Ascending aorta (tissue), 2 donors: ENCODE results near the gene ZNF134. TPM values are rescaled to one million over a fixed set of nuclear protein-coding genes. Genes with fewer than 3 reads are reported as not detected.

Experiments used
- DNase-seq, 2 donors: peaks; one replicate each; pipeline ENCODE4 v3.0.0-alpha.2; 2019; ENCODE audit warnings: low spot score in 2 of 2
- H3K27ac ChIP-seq, 2 donors: fragments of 200-600 bp; sonication (generic); one replicate each; pipeline ENCODE4 v1.5.1; 2016 to 2017; ENCODE audit warnings: mild to moderate bottlenecking in 1 of 2
- H3K27me3 ChIP-seq: fragments of 200-600 bp; sonication (generic); one replicate; pipeline ENCODE4 v1.5.1; 2017
- H3K36me3 ChIP-seq, 2 donors: fragments of 200-600 bp; sonication (generic); one replicate each; pipeline ENCODE4 v1.5.1; 2016
- H3K4me1 ChIP-seq, 2 donors: fragments of 200-600 bp; sonication (generic); one replicate each; pipeline ENCODE4 v1.5.1; 2016 to 2017; ENCODE audit warnings: mild to moderate bottlenecking in 1 of 2
- H3K4me3 ChIP-seq, 2 donors: fragments of 200-600 bp; sonication (generic); one replicate each; pipeline ENCODE4 v1.5.1; 2016 to 2017; ENCODE audit warnings: mild to moderate bottlenecking in 1 of 2
- H3K9me3 ChIP-seq, 2 donors: fragments of 200-600 bp; sonication (generic); one replicate each; pipeline ENCODE4 v1.5.1; 2016
- intact Hi-C: fragments of 100-400 bp; cut with DNase I; formaldehyde crosslinking; loops from one replicate; pipeline ENCODE4 v1.15.1; 2023
- total RNA-seq: library from RNA; depleted of rRNA; stranded (reverse); fragments of >200 nt; gene quantifications from one replicate; pipeline ENCODE4 v1.1.0, GENCODE V29; 2016
- TF ChIP-seq, protein P1 (sequence below), 3 experiments: fragments of 200-600 bp in 2 of 3; fragments of 450-650 bp in 1 of 3; sonication (generic) in 2 of 3; IDR thresholded peaks; one replicate each; pipeline ENCODE4 v1.5.1; 2016 to 2019; ENCODE audit warnings: antibody characterized with exemption in 3 of 3, mild to moderate bottlenecking in 1 of 3, moderate library complexity in 1 of 3

ZNF134 gene
- total RNA-seq, 1 donor from 2014 or later, result 1.7 TPM

DNA sequence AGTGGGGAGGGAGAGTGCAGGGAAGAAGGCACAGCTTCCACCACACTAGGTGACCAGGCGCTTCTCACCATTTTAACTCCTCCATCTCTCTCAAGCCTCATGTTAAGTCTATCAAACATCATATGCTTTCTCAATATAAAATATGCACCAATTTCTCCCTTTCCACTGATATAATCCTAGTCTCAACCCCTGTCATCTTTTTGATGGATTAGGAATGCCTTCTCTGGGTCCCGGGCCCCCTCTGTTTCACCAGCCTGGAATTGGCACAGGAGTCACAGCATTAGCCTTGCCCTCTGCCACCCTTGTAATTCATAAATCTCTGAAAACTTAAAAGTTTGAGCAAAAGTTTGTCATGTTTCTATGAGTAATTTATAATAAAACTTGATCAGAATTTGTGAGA is 54.6 kb downstream of the ZNF134 start, which contains the start of gene ZSCAN4:
TSS of gene ZSCAN4 (plus strand) at position 301 of the 400 bp plus-strand sequence. CDS start 7,211 bp downstream, outside the sequence.
- Histone ChIP-seq H3K4me1 (no peaks in the 10 kb centered on the region), H3K27ac (no peak within 1 kb of the TSS), H3K27me3 (no peaks in the 10 kb centered on the region), H3K9me3 (no peaks in the 10 kb centered on the region), H3K4me3 (no peak within 1 kb of the TSS), H3K36me3 (no peaks in the 10 kb centered on the region)
- TF ChIP-seq, protein P1, sequence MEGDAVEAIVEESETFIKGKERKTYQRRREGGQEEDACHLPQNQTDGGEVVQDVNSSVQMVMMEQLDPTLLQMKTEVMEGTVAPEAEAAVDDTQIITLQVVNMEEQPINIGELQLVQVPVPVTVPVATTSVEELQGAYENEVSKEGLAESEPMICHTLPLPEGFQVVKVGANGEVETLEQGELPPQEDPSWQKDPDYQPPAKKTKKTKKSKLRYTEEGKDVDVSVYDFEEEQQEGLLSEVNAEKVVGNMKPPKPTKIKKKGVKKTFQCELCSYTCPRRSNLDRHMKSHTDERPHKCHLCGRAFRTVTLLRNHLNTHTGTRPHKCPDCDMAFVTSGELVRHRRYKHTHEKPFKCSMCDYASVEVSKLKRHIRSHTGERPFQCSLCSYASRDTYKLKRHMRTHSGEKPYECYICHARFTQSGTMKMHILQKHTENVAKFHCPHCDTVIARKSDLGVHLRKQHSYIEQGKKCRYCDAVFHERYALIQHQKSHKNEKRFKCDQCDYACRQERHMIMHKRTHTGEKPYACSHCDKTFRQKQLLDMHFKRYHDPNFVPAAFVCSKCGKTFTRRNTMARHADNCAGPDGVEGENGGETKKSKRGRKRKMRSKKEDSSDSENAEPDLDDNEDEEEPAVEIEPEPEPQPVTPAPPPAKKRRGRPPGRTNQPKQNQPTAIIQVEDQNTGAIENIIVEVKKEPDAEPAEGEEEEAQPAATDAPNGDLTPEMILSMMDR (IDR thresholded peaks at IDR 0.05), result no peak
- no peak for DNase-seq
- intact Hi-C loops, result no loop called here

DNA sequence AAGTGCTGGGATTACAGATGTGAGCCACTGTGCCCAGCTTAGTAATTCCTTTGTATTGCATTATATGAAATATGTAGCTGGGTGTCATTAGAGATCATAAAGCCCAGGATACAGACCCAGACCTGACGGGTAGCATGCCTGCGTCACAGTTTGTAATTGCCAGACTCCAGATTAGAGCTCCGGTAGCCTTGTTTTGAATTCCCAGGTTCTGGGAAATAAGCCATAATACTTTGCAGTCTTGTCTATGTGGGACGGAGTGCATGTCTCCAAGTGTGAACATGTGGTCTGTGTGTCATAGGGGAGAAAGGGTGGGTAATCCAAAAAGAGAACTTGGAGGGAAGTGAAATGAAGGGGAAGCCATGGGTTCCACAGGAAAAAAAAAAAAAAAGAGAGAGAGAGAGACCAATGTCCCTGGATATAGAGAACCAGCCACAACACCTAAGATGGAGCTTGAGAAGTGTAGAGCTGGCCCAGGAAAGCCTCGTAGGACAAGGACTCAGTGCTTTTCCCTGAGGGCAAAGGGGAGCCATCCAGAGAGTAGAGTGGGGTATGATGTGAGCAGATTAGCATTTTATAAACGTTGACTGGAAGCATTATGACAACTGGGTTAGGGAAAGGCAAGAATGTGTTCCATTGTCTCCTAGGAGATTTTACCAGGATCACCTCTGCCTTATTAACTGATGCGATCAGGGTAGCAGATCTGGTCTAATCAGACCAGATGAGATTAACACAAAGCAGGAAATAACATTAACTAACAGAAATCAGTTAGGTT is 57.3 kb downstream of the ZNF134 start:
- no peak for DNase-seq

DNA sequence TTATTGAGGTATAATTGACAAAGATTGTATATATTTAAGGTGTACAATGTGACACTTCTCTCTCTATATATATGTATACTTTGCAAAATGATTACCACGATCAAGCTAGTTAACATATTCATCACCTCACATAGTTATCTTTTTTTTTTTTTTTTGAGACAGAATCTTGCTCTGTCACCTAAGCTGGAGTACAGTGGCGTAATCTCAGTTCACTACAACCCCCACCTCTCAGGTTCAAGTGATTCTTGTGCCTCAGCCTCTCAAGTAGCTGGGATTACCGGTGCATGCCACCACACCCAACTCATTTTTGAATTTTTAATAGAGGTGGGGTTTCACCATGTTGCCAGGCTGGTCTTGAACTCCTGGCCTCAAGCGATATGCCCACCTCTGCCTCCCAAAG is 58.4 kb downstream of the ZNF134 start:
- no peaks in the 10 kb centered on the region for H3K4me1 ChIP-seq
- no peaks in the 10 kb centered on the region for H3K27me3 ChIP-seq
- H3K27ac ChIP-seq, result no peak overlapping the region
- intact Hi-C loops, result no loop called here
- H3K36me3 ChIP-seq, result no peaks in the 10 kb centered on the region
- no peak for DNase-seq
- no peak overlapping the region for H3K4me3 ChIP-seq
- H3K9me3 ChIP-seq, result peaks cover 0 to 10% of the 10 kb centered on the region in 2 donors
- TF ChIP-seq, protein P1 (IDR thresholded peaks at IDR 0.05), result no peak

More for the DNA sequence above, 57.3 kb downstream of the ZNF134 start:
- intact Hi-C loops, result no loop called here
- no peaks in the 10 kb centered on the region for H3K36me3 ChIP-seq
- no peaks in the 10 kb centered on the region for H3K27me3 ChIP-seq
- TF ChIP-seq, protein P1 (IDR thresholded peaks at IDR 0.05), result no peak
- H3K27ac ChIP-seq, result no peak overlapping the region
- peaks cover 0 to 10% of the 10 kb centered on the region in 2 donors for H3K9me3 ChIP-seq
- no peaks in the 10 kb centered on the region for H3K4me1 ChIP-seq
- H3K4me3 ChIP-seq, result no peak overlapping the region

Other genes with a start within 250 kb of the ZNF134 start
- 0.96 TPM for gene ZNF548, start 224.4 kb upstream of the ZNF134 start, total RNA-seq
- gene ZNF17, start 203.1 kb upstream of the ZNF134 start, total RNA-seq, result 1.5 TPM
- gene ZNF749, start 178.9 kb upstream of the ZNF134 start, total RNA-seq, result 2.7 TPM
- gene VN1R1, start 157.1 kb upstream of the ZNF134 start, total RNA-seq, result not detected
- 3.7 TPM for gene ZNF772, start 136.7 kb upstream of the ZNF134 start, total RNA-seq
- gene ZNF419, start 126.5 kb upstream of the ZNF134 start, total RNA-seq, result 5.3 TPM
- not detected for gene ZNF773, start 114.3 kb upstream of the ZNF134 start, total RNA-seq
- gene ZNF549, start 86.9 kb upstream of the ZNF134 start, total RNA-seq, result 2.2 TPM
- gene ZNF550, start 54.4 kb upstream of the ZNF134 start, total RNA-seq, result 22.7 TPM
- gene ZNF416, start 35.3 kb upstream of the ZNF134 start, total RNA-seq, result 2.7 TPM
- 0.53 TPM for gene ZIK1, start 30.1 kb upstream of the ZNF134 start, total RNA-seq
- 2.6 TPM for gene ZNF530, start 14.4 kb upstream of the ZNF134 start, total RNA-seq
- gene ZNF211, start 18.9 kb downstream of the ZNF134 start, total RNA-seq, result 9.9 TPM
- not detected for gene ZSCAN4, start 54.7 kb downstream of the ZNF134 start, total RNA-seq
- gene ZNF551, start 67.7 kb downstream of the ZNF134 start, total RNA-seq, result 35.4 TPM
- 0.11 TPM for gene ZNF154, start 95.0 kb downstream of the ZNF134 start, total RNA-seq
- 2.4 TPM for gene ZNF671, start 113.4 kb downstream of the ZNF134 start, total RNA-seq
- gene ZNF776, start 132.6 kb downstream of the ZNF134 start, total RNA-seq, result 1.9 TPM
- gene ZNF586, start 155.4 kb downstream of the ZNF134 start, total RNA-seq, result 1.4 TPM
- 6.9 TPM for gene ZNF552, start 200.7 kb downstream of the ZNF134 start, total RNA-seq
- 7.8 TPM for gene ZNF587B, start 216.1 kb downstream of the ZNF134 start, total RNA-seq
- 12.9 TPM for gene ZNF587, start 235.6 kb downstream of the ZNF134 start, total RNA-seq